GM21381 (cell line): ENCODE data around the gene ANTXR1.

ENCODE experiments used
- ATAC-seq: cut with Tn5 transposase; IDR thresholded peaks from one replicate; pipeline ENCODE4 v1.9.1; 2021; ENCODE audit warnings: mild to moderate bottlenecking, moderate library complexity; ENCODE audit not compliant: unreplicated experiment

Gene ANTXR1

GRCh38 chr2:69126341-69126740, 113.4 kb downstream of the ANTXR1 start:
- no peak for ATAC-seq

DNA sequence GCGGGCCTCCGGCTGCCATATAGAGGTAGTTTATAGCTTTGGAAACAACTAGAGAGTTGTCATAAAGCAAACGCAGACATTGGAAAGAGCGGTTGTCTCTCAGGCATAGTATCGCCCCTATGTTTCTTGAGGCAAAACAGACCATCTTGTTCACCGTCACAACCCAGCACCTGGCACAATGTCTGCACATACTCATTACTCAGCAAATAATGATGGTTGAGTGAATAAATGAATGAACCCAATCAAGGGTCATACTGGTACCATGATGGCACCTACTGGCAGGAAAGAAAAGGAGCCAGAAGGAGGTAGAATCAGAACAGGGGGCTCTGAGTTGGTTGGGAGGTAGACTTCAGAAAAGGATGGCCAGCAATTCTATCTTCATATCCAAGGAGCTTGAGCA, 118.5 kb downstream of the ANTXR1 start:
- no peak for ATAC-seq

DNA sequence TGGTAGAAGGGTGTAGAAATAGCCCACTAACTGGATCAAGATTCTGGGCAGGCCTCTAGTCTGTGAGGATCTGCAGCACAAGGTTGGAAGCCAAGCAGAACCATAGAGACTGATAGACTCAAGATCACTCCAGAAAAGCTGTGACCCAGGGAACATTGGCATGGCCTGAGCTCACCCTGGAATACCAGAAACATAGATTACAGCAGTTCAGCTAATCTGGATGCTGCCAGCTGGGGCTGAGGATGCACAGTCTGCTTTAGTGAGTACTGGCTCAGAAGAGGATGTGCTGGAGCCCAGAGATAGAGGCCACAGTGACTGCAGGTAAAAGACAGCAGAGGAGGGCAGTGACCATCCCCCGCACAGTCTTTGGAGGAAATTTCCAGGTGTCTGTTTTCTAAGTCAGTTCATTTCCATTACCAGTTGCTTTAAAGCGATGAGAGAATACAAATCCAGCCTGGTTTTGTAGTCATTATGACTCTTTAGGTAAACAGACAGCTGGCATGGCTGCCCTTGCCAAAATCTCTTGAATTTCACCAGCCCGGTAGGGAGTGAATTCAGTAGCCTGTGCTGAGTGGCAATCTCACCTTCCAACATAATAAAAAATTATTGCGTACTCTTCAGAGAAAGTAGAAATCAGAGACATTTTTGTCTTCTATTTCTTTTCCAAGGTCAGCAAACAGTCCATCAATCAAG, 119.2 kb downstream of the ANTXR1 start:
- ATAC-seq: no peak

GRCh38 chr2:69132960-69133590, 120.1 kb downstream of the ANTXR1 start:
- no peak for ATAC-seq

DNA sequence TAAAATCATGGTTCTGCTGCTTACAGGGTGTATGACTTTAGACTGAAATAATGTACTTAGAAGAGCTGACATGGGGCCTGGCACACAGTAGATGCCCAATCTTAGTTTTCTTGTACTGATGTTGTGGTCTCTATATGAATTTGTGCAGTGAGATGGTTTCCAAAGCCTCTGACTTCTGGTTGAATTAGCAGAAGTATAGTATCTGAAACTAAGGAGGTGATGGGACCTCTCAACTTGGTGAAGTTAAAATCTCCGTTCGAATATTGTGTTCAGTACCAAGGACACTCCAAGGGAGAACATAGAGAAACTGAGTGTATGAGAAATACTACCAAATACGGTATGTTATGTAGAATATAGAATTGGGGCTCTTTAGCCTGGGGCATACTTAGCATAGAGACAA, 120.9 kb downstream of the ANTXR1 start:
- ATAC-seq: no peak

- ATAC-seq: no peak
These were observed 121.4 kb downstream of the ANTXR1 start for GRCh38 chr2:69134306-69134945.

DNA sequence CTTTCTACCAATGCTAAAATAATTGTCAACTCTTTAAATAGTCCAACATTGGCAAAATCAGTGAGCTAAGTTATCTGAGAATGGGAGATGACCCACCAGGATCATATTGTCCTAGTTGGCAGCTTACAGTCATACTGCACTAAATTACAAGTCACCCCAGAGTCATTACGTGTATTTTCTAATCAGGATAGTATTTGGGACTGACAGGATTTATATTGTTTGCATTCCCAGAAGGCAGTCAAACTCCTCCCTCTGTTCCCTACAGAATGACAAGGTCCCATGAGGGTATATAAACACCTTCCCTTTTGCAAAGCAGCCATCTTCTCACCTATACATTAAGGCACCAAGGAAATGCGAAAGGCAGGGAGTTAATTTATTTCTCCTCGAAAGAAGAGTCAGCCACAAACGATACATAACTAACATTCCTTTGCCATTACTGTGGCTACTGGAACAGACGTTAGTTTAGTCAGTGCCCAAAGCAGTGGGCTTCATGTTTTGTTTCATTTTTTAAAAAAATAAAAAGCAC, 125.3 kb downstream of the ANTXR1 start:
- no peak for ATAC-seq

DNA sequence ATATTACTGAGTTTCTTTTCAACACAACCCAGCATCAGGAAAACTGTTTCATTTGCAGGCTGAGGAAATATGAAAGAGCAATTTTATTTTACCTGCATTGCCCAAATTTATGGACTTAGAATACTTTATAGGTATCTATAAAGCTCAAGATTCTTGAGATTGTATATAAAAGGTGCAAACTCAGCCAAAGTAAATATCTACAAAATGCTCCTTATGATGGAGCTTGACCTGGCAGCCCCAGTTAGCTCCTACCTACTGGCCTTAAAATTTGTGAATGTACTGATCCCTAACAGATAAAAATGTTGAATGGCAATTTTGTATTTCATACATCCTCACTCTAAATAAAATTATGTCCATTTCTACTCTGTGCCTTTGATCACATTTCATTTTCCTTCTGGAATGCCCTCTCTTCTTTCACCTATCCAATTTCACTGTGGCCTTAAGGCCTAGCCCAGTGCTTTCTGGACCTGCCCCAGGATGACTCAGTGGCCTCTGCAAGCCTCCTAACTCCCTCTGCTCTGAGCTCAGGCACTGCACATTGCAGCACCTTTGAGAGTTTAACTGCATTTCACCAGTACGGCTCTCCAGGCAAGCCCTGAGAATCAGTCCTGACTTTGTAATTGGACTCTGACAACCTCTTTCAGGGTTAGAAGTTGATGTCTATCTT, 125.9 kb downstream of the ANTXR1 start:
- no peak for ATAC-seq

DNA sequence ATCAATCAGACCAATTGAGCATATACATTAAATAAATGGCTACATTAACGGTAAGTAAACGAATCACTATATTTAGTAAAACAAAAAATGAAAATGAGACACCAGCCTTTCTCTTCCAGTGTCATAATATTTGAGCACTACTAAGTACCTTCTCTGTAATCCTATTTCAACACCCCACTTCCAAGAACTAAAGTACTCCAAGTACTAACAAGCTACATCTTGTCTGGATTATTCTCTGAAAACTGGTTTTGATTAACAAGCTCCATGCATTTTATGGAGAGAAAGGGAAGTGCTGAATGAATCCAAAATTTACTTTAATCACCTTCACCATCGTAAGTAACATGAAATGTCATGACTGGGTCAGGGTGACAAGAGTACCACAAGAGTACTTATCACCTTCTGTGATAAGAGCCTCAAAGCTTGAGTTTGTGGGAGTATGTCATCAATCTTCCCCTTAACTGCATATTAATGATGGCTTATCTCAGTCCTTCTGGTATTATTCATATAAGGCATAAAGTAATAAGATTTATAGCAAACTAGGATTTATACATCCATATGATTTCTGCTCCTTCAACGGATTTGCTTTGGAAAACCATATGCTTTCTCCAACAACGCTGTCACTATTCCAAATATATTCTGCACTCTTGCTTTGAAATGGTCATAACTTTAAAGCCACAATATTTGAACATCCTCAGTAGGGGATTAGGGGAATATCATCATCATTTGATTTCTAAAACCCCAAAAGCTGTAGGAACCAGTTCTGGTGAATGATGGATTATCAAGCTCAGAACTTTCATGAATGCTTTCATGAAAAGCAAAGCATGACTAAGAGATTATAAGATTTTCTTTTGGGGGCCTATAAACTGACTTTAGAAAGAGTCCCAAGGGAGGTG, 127.0 kb downstream of the ANTXR1 start:
- ATAC-seq: no peak

GRCh38 chr2:69141061-69141460, 128.1 kb downstream of the ANTXR1 start:
- no peak for ATAC-seq

DNA sequence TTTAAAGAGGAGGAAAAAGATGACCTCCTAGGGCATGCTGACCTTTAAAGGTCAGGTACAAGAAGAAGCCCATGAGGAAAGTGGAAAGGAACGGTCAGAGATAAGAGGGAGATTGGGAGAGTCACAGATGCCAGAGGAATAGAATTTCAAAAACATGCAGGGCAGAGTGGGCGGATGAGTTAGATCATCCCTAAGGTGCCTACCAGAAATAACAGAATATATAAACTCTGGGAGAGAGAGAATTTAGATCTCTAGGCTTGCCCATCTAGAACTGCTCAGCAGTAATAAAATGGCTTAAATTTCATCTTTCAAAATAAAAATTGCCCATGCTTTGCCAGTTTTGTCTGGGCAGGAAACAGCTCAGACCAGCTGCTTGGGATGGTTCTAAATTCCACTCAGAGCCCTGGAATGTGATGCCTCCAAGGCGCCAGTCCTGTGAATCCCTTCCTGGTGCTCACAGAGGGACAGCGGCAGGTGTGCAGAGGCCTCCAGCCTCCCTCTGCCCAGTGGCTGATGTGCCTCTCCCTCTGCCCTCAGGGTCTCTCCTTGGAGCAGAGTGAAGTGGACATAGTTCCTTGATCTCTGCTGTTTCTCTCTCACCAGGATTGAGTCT, 130.9 kb downstream of the ANTXR1 start:
- ATAC-seq: no peak

GRCh38 chr2:69145204-69145603, 132.2 kb downstream of the ANTXR1 start:
- no peak for ATAC-seq

GRCh38 chr2:69147841-69148533, 135.0 kb downstream of the ANTXR1 start:
- no peak for ATAC-seq

- ATAC-seq: no peak
These were observed 136.7 kb downstream of the ANTXR1 start for GRCh38 chr2:69149631-69150215.

- no peak for ATAC-seq
These were observed 139.0 kb downstream of the ANTXR1 start for GRCh38 chr2:69151931-69152330.

DNA sequence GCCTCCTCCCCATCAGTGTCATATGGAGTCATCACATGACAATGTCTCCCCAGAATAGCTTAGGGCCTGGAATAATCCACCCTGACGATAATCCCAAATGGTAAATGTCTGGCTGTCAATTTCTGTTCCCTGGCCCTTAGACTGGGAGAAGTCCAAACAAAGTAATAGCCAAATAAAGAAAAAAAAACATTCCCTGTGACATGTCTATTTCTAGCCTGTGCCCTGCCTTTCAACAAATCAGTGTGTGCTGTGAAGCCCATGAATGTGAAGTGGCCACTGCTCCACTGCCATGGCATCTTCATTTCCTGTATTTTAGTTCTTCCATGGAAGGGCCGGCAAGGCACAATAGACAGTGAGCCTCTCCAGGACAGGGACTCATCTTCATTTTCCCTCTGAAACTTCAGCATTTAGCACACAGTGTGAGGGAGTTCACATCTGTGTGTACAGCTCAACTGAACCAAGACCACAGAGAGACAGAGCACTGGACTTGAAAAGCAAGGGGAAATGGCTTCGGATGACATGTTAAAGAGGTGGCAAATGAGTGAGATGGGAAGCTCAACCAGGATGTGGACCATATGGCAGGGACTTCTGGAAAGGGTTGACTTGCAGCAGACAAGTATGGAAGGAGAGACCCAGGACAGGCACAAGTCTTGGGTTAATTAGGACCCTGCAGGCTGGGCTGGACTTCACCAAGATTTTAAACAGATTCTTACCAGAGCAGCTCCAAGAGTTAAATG, 140.0 kb downstream of the ANTXR1 start:
- ATAC-seq: no peak

- ATAC-seq: no peak
These were observed 141.1 kb downstream of the ANTXR1 start for GRCh38 chr2:69154106-69154505.

- ATAC-seq: no peak
These were observed 143.6 kb downstream of the ANTXR1 start for GRCh38 chr2:69156624-69157023.
